Stomach smooth muscle (tissue), 2 donors: ENCODE data around the gene PCNX4.
A peak's percentile ranks its signal among the peaks of the same experiment; 100 is the strongest.

Source experiments
- H3K27ac ChIP-seq: one replicate; pipeline ENCODE4 v1.7.0; 2013; ENCODE audit warnings: mild to moderate bottlenecking, low read length, inconsistent platforms
- H3K27me3 ChIP-seq, 2 donors: one replicate each; pipeline ENCODE4 v1.7.0; 2013; ENCODE audit warnings: low read length in 2 of 2; ENCODE audit not compliant: insufficient read depth in 2 of 2, control insufficient read depth in 1 of 2
- H3K36me3 ChIP-seq, 2 donors: one replicate each; pipeline ENCODE4 v1.7.0; 2013; ENCODE audit warnings: low read length in 2 of 2; ENCODE audit not compliant: control insufficient read depth in 2 of 2, insufficient read depth in 2 of 2
- H3K4me1 ChIP-seq: one replicate; pipeline ENCODE4 v1.7.0; 2013; ENCODE audit warnings: low read length; ENCODE audit not compliant: control insufficient read depth, insufficient read depth
- H3K4me3 ChIP-seq, 2 donors: one replicate each; pipeline ENCODE4 v1.7.0; 2013; ENCODE audit warnings: low read length in 2 of 2
- H3K9ac ChIP-seq, 2 donors: one replicate each; pipeline ENCODE4 v1.7.0; 2013; ENCODE audit warnings: low read length in 2 of 2, mild to moderate bottlenecking in 1 of 2
- H3K9me3 ChIP-seq, 2 donors: one replicate each; pipeline ENCODE4 v1.7.0; 2013; ENCODE audit warnings: low read length in 2 of 2; ENCODE audit not compliant: control insufficient read depth in 2 of 2
- donor health status: healthy.
- donor health status: Pancreatic carcinoma.

The PCNX4 gene

DNA sequence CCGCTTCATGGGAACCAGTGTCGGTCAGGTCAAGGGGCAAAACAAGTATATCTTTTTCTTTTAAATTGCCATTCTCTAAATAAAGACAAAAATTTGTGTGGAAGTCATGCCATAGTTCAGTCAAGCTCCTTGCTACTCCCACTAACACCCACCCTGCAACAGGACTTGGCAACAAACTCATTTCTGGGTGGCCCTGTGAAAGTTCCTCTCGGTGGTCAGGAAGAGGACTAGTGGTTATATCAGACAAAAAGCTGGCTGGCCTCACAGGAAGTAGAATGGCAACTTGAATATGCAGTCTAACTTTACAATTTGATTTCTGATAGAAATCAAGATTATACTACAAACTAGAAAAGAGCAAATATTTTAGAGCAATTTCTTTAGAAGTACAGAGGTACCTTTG is 62.3 kb downstream of the PCNX4 start:
- H3K27ac ChIP-seq = no peak overlapping the region

DNA sequence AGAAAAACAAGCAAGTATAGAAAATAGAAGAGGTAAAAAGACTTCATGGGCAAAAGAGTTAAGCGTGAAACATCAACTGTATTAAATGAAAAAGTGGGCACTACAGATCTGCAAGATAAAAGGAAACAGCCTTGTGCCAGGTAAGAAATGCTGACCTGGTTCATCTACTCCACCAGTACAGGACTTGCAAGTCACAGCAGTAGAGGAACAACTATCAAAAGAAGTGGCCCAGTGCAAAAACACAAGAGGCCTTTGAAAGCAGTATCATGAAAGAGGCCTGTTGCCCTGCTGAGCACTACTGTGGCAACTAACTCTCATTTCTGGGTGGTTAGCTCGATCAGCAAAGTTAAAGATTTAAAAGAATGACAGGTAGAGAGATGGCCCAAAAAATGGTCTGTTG is 62.9 kb downstream of the PCNX4 start:
- Histone ChIP-seq H3K4me1 (peaks cover 2% of the 10 kb centered on the region), H3K27ac (no peak overlapping the region), H3K9me3 (no peaks in the 10 kb centered on the region), H3K36me3 (peaks cover 10% of the 10 kb centered on the region in 2 donors), H3K27me3 (no peaks in the 10 kb centered on the region), H3K4me3 (no peak overlapping the region), H3K9ac (no peak overlapping the region)

More for the DNA sequence above, 62.3 kb downstream of the PCNX4 start:
- Histone ChIP-seq H3K9me3 (no peaks in the 10 kb centered on the region), H3K4me1 (peaks cover 2% of the 10 kb centered on the region), H3K4me3 (no peak overlapping the region), H3K36me3 (peaks cover 10 to 14% of the 10 kb centered on the region in 2 donors), H3K9ac (no peak overlapping the region), H3K27me3 (no peaks in the 10 kb centered on the region)

DNA sequence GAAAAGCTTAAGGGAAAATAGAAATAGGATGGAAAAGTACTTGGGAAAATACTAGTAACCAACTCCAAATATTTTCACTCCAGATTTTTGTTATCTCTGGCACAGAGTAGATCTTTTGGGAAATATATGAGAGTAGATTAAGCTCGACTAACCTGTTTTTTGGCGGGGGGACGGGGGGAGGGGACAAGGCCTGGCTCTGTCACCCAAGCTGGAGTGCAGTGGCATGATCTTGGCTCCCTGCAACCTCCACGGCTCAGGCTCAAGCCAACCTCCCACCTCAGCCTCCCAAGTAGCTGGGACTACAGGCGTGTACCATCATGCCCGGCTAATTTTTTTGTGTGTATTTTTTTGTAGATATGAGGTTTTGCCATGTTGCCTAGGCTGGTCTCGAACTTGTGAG is 68.7 kb downstream of the PCNX4 start:
- no peak overlapping the region for H3K27ac ChIP-seq
- peaks cover 7% of the 10 kb centered on the region for H3K4me1 ChIP-seq

DNA sequence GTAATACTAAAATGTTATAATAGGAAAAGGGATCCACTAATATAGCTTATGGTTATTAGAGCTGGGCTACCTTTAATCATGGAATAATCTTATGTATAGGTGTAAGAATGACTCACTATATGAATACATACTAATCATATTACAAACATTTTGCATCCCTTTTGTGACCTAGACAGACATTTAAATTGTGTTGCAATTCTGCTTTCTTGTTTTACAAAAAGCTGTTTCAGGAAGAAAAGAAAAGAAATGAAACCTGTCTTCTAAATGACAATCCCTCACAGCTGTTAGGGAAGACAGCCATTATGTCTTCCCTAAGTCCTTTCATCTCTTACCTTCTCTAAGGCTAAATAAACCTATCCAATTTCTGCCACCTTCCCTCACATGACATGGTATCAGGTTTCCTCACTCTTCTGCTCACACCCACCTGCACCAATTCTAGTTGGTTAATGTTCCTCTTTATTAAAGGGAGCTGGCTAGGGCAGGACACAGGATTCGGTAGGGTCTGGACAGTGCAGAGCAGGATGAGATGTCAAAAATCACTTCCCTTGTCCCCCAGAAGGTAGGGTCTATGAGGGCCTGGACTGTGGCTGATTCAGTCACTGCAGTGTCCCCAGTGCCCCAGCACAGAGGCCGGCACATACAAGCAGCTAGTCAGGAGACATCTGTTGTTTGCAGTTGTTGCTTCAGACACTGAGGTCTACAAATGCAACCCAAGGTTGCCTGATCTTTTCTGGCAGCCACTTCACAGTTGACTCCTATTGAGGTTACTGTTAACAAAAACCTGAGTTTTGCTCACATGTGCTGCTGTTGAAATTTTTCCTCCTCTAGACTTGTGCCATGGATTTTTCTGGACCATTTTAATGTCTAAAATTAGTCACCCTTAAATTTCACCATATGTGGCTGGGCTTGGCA is 69.7 kb downstream of the PCNX4 start:
- H3K36me3 ChIP-seq = peaks cover 0 to 3% of the 10 kb centered on the region in 2 donors
- H3K9me3 ChIP-seq = no peaks in the 10 kb centered on the region
- H3K4me3 ChIP-seq = no peak overlapping the region
- no peak overlapping the region for H3K27ac ChIP-seq
- peaks cover 16% of the 10 kb centered on the region for H3K4me1 ChIP-seq
- no peak overlapping the region for H3K9ac ChIP-seq
- no peaks in the 10 kb centered on the region for H3K27me3 ChIP-seq

More for the DNA sequence above, 68.7 kb downstream of the PCNX4 start:
- Histone ChIP-seq H3K27me3 (no peaks in the 10 kb centered on the region), H3K9me3 (no peaks in the 10 kb centered on the region), H3K9ac (no peak overlapping the region), H3K36me3 (peaks cover 0 to 3% of the 10 kb centered on the region in 2 donors), H3K4me3 (no peak overlapping the region)

DNA sequence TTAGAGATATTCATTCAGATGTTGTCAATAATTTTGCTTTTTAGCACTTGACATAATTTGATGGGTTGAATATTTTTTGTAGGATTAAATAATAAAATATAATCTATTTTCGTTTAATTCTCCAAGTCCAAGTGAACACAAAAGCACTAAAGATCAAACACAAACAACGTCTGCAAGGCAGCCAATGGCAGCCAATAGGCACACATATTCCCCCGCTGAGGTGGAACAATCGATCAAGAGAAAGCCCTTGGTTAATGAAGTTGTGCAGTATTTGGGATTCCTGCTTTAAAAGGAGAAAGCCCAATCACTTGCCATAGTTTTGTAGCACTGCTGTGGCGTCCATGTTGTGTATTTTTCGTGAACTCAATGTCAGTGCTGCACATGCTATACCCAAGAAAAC is 72.0 kb downstream of the PCNX4 start:
- no peaks in the 10 kb centered on the region for H3K9me3 ChIP-seq
- peaks cover 0 to 3% of the 10 kb centered on the region in 2 donors for H3K36me3 ChIP-seq
- peak overlapping the region in 1 of 2 donors; percentile 95 for H3K4me3 ChIP-seq
- H3K27ac ChIP-seq = no peak overlapping the region
- no peaks in the 10 kb centered on the region for H3K27me3 ChIP-seq
- H3K4me1 ChIP-seq = peaks cover 14% of the 10 kb centered on the region
- no peak overlapping the region for H3K9ac ChIP-seq

DNA sequence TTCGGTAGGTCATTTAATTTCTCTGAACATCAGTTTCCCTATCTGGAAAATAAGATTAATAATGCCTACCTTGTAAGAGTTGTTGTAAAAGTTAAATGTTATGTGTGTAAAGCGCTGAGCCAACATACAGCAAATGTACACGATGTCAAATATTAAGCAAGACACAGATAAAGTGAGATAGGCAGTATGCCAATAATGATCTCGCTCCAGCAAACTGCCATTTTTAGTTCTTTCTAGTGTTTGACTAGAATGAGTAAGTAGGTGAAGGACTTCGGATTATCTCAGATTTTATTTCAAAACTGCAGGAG is 72.6 kb downstream of the PCNX4 start:
- Histone ChIP-seq H3K4me1 (peaks cover 14% of the 10 kb centered on the region), H3K27me3 (no peaks in the 10 kb centered on the region), H3K36me3 (peaks cover 0 to 3% of the 10 kb centered on the region in 2 donors), H3K27ac (peak overlapping the region; percentile 85), H3K9me3 (no peaks in the 10 kb centered on the region), H3K4me3 (peak overlapping the region; percentile 82 to 95), H3K9ac (peak overlapping the region; percentile 84 to 96)

DNA sequence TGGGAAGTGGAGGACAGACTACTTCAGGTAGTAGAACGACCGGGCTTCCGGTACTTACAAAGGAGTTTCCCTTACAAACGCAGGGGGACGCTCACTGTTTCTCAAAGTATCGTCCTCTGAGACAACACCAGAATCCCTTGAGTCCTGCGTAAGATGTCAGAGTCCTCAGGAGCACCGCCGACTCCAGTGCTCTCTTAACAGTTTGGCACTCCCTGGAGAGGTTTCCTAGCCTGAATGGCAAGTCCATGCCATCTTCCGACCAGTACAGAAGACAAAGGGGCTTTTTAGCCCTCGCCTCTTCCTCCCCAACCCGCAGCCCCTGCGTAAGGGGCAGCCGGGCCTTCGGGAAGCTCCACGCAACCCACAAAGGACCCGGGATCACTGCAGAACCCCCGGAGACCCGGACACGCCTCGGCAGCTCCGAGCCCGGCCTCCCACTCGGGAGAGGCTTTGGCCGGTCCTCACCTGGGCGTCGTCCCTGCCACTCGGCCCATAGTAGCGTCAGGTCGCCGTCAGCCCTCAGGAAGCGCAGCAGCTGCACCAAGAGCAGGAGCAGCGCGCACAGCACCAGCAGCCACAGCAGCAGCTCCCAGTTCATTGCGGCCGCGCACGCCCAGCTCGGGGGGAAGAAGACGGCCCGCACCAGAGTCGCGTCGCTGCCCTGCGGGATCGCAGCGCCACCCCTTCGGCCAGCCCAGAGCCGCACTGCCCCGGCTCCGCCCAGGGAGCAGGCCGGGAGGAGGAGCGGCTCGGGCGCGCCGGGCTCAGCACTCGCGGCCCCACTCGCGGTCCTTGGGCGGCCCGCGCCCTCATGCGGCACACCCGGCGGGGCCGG is 73.2 kb downstream of the PCNX4 start, which contains the start of gene DHRS7:
Gene DHRS7 (minus strand): TSS at position 687 of the 835 bp plus-strand sequence. CDS start 89 bp downstream, at position 598.
- Histone ChIP-seq H3K4me3 (peak within 1 kb of the TSS; percentile 82 to 95), H3K4me1 (peaks cover 14% of the 10 kb centered on the region), H3K27ac (peak within 1 kb of the TSS; percentile 85), H3K9me3 (no peaks in the 10 kb centered on the region), H3K9ac (peak within 1 kb of the TSS; percentile 84 to 96), H3K27me3 (no peaks in the 10 kb centered on the region), H3K36me3 (peaks cover 0 to 3% of the 10 kb centered on the region in 2 donors)

DNA sequence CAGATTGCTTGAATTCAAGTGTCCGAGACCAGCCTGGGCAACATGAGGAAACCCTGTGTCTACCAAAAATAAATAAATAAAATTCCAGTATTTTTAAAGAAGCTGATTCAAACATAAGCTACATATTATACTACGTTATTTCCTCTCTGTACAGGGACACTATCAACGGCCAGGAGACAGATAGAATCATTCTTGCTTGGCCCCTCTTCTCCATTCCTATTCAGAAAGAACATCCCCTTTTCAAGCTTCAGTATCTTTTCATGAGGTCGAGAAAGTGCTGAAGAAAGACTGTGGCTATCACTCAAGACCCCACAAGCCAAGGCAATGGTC is 73.8 kb downstream of the PCNX4 start:
- Histone ChIP-seq H3K9ac (peak overlapping the region; percentile 84), H3K4me1 (peaks cover 14% of the 10 kb centered on the region), H3K4me3 (peak overlapping the region; percentile 82 to 95), H3K36me3 (peaks cover 0 to 3% of the 10 kb centered on the region in 2 donors), H3K9me3 (no peaks in the 10 kb centered on the region), H3K27ac (peak overlapping the region; percentile 85), H3K27me3 (no peaks in the 10 kb centered on the region)

DNA sequence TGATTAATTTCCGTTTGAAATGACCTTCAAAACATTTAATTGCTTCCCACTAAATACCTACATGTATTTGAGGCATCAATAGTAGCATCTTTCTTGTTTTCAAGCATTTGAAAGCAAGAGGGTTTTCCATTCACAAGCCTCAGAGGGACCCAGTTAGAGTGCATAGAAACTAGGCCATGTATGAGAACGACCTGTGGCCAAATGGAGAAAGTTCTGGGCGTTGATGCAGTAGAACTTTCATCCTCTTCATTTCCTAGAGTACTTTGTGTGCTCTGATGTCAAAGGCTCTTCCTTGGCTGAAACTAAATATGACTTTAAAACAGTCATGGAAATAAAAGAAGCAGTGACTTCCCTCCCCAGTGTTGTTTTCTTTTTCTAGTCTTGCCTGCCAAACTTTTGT is 74.4 kb downstream of the PCNX4 start:
- no peaks in the 10 kb centered on the region for H3K9me3 ChIP-seq
- peak overlapping the region; percentile 85 for H3K27ac ChIP-seq
- peaks cover 0 to 3% of the 10 kb centered on the region in 2 donors for H3K36me3 ChIP-seq
- H3K4me3 ChIP-seq = peak overlapping the region; percentile 82 to 95
- peaks cover 14% of the 10 kb centered on the region for H3K4me1 ChIP-seq
- H3K27me3 ChIP-seq = no peaks in the 10 kb centered on the region
- H3K9ac ChIP-seq = no peak overlapping the region

DNA sequence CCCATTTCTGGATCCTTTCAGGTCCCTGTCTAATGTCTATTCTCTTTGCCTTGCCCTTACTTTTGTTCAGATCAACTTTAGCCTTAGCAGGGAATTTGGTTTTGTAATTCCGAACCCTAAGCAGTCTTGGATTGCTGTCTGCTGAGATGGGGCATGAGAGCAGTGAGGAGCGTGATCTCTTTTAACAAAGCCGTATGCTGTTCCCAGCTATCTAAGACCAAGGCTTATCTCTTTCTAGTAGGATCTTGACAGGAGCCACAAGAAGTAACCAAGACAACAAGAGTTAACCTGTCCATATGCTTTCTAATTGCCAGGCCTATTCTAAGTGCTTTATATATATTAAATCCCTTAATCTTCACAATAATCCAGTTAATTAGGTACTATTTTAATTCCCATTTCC is 78.0 kb downstream of the PCNX4 start:
- no peak overlapping the region for H3K9ac ChIP-seq
- H3K4me3 ChIP-seq = no peak overlapping the region
- no peaks in the 10 kb centered on the region for H3K9me3 ChIP-seq
- H3K4me1 ChIP-seq = peaks cover 9% of the 10 kb centered on the region
- H3K27ac ChIP-seq = no peak overlapping the region
- H3K36me3 ChIP-seq = no peaks in the 10 kb centered on the region
- H3K27me3 ChIP-seq = no peaks in the 10 kb centered on the region
